ENCODE results near the gene DCLK3. TPM values are rescaled to one million over a fixed set of nuclear protein-coding genes. Genes with fewer than 3 reads are reported as not detected.

Gene DCLK3
- total and polyA plus RNA-seq, 10 of the 15 experiments (the other 5 are each of a cell fraction or from before 2014, with no cell fraction given) = not detected

DNA sequence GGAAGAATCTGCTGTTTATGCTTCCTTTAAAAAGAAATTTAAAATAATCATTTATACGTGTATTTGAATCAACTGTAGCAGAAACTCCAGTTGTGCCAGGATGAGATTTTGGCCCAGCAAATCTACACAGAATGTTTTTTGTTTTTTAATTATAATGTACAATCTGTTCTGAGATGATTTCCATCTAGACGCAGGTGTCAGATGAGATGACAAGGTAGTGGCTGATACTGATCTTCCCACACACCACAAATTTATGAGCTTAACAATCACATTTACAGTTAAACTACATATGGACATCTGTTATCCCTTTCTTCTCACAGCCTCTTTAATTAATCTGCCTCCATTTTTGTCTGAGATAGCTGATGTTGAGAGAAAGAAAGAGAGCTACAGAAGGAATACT is 23.6 kb downstream of the DCLK3 start:
- Histone ChIP-seq H3K79me2 (ENCODE audit: control insufficient read depth, insufficient read depth, low read length) (no peaks in the 10 kb centered on the region), H3K36me3 (ENCODE audit: control insufficient read depth in 2 of 2, insufficient read depth in 2 of 2, low read length in 1 of 2) (no peaks in the 10 kb centered on the region), H3K4me2 (ENCODE audit: control insufficient read depth, insufficient read depth) (no peak overlapping the region), H3K27ac (ENCODE audit: control insufficient read depth, insufficient read depth) (no peak overlapping the region), H3K4me1 (ENCODE audit: control insufficient read depth, insufficient read depth, low read length) (no peaks in the 10 kb centered on the region), H4K20me1 (ENCODE audit: control insufficient read depth, insufficient read depth) (no peaks in the 10 kb centered on the region), H3K27me3 (replicated peaks in 1 of 2; ENCODE audit: control insufficient read depth in 2 of 2, insufficient read depth in 2 of 2, low read length in 1 of 2) (peaks cover 0 to 1% of the 10 kb centered on the region in 2 experiments; a peak in 1 of 4 replicates), H3K4me3 (no peak overlapping the region), H3K9ac (ENCODE audit: control insufficient read depth, insufficient read depth, low read length) (no peak overlapping the region), H3K9me3 (replicated peaks; ENCODE audit: control insufficient read depth, insufficient read depth, low read length) (no peaks in the 10 kb centered on the region), H2AFZ (ENCODE audit: control insufficient read depth, low read depth, low read length) (no peak overlapping the region)
- 81% methylated on average over 2 of the region's 2 CpGs for WGBS (ENCODE audit: insufficient coverage, insufficient replicate concordance, low lambda C conversion rate, missing lambda C conversion rate)
- ChIA-PET SMC1A (ENCODE audit: uncharacterized antibody, unreplicated experiment) (interaction anchor here (0.7 kb wide), 1 partner anchor 179 kb away, joined by 3 read pairs; no protein-coding TSS in a partner anchor), POLR2A (no interaction called here), CTCF (interaction anchor here (1.0 to 1.9 kb wide), 4 partner anchors 10 to 218 kb away, joined by 3 to 13 read pairs (median 3); no protein-coding TSS in a partner anchor), RAD21 (ENCODE audit: unreplicated experiment) (no interaction called here)
- DNase-seq (ENCODE audit: low read depth, low spot score) (no peak), ATAC-seq (no peak), FAIRE-seq (no peak)
- in situ Hi-C loops (cut with MboI) = loop anchor here (25.0 kb wide), 1 partner anchor 1047 kb away; no protein-coding TSS in a partner anchor
- BruUV-seq (replicated peaks) = no TSS peak
- TF ChIP-seq SUZ12 (IDR thresholded peaks at IDR 0.05; ENCODE audit: unreplicated experiment) = no peak
- TF ChIP-seq FOS (IDR thresholded peaks at IDR 0.05; ENCODE audit: borderline replicate concordance, extremely low read depth, insufficient read length) = no peak
- TF ChIP-seq, protein P1, sequence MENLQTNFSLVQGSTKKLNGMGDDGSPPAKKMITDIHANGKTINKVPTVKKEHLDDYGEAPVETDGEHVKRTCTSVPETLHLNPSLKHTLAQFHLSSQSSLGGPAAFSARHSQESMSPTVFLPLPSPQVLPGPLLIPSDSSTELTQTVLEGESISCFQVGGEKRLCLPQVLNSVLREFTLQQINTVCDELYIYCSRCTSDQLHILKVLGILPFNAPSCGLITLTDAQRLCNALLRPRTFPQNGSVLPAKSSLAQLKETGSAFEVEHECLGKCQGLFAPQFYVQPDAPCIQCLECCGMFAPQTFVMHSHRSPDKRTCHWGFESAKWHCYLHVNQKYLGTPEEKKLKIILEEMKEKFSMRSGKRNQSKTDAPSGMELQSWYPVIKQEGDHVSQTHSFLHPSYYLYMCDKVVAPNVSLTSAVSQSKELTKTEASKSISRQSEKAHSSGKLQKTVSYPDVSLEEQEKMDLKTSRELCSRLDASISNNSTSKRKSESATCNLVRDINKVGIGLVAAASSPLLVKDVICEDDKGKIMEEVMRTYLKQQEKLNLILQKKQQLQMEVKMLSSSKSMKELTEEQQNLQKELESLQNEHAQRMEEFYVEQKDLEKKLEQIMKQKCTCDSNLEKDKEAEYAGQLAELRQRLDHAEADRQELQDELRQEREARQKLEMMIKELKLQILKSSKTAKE (IDR thresholded peaks at IDR 0.05; ENCODE audit: low read depth, poor library complexity, severe bottlenecking) = no peak
- no peak for TF ChIP-seq CBX3 (IDR thresholded peaks at IDR 0.05; ENCODE audit: borderline replicate concordance, low read depth)
- TF ChIP-seq TCF7 (IDR thresholded peaks at IDR 0.05; ENCODE audit: borderline replicate concordance) = no peak
- no peak for TF ChIP-seq SMAD1 (IDR thresholded peaks at IDR 0.05; ENCODE audit: low read depth, partially characterized antibody)
- intact Hi-C loops (cut with micrococcal nuclease; ENCODE audit: unreplicated experiment) = no loop called here
